Measurements from ENCODE around the gene GCSH.
"Not testable (repeated sequence)": the region's sequence is repeated elsewhere in the genome, so short reads cannot be mapped to it uniquely, and the experiment has no call there.

The GCSH gene

DNA sequence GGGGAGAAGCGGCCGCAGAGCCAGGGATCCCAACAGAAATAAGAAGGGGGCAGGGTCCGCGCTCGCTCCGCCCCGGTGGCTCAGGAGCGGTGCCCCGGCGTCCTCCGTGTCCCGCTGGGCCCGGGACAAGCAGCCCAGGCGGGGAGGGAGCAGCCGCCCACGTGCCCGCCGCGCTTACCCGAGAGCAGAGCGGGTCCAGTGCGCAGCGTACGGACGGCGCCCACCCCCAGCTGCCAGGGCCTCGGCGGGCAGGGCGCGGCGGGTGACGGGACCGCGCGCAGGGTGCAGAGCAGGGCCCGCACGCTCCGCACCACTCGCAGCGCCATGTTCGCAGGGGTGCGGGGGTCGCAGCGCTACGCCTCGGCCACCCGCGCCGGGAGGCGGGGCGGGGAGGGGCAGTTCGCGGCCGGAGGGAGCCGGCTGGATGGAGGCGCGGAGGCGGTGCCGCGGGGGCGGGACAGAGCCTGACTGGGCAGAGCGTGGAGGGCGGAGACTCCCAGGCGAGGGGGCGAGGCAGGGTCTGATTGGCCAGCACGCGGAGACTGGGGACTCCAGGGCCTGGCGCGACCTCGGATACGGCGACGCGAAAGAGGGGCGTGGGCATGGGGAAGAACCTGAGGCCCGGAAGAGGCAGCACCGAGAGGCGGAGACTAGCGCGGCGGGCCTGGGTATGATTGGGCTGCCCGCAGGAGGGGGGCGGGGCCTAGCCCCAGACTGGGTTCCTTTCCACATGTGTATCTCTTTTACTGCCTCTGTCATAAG, at the start of gene GCSH:
Gene GCSH (minus strand): TSS at position 443 of the 762 bp plus-strand sequence. CDS start 117 bp downstream, at position 326.
- DNase-seq (ENCODE audit: low read depth in 2 of 2), result peak; percentile 97 to 98

DNA sequence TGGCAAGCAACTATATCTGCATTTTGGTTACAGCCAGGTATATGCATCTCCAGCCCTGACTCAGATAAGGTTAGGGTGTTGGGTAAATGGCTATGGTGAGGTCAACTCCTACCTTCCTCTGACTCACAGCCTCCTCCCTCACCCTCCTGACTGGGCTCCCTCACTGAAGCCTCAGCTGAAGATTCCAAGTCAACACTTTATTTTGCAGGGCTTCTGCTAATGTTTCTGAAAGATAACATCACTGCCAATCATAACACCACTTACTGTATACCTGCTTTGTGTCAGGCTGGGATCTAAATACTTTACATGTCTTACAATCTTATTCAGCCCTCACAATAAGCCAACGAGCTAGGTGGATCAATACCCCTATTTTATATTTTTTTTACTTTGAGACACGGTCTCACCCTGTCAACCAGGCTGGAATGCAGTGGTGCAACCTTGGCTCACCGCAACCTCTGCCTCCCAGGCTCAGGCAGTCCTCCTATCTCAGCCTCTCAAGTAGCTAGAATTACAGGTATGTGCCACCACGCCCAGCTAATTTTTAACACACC, 47.8 kb upstream of the GCSH start:
- DNase-seq (ENCODE audit: low read depth in 2 of 2), result no peak

DNA sequence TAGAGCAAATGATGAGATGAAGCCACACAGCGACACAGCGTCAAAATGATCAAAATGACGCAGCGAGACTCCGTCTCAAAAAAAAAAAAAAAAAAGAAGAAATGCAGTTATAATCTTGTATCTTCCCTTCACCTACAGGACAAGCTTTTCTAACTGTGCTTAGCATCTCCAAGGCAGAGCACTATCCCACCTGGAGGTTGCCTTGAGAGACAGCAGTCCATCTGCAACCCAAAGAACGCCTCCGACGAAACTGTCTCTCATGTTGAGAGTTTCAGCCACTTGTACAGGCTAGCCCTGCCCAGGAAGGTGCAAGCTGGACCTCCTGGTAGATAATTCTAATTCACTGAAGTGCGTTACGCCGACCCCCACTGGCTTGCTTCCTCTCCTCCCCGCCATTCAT, 46.7 kb upstream of the GCSH start:
- no peak for DNase-seq (ENCODE audit: low read depth in 2 of 2)

DNA sequence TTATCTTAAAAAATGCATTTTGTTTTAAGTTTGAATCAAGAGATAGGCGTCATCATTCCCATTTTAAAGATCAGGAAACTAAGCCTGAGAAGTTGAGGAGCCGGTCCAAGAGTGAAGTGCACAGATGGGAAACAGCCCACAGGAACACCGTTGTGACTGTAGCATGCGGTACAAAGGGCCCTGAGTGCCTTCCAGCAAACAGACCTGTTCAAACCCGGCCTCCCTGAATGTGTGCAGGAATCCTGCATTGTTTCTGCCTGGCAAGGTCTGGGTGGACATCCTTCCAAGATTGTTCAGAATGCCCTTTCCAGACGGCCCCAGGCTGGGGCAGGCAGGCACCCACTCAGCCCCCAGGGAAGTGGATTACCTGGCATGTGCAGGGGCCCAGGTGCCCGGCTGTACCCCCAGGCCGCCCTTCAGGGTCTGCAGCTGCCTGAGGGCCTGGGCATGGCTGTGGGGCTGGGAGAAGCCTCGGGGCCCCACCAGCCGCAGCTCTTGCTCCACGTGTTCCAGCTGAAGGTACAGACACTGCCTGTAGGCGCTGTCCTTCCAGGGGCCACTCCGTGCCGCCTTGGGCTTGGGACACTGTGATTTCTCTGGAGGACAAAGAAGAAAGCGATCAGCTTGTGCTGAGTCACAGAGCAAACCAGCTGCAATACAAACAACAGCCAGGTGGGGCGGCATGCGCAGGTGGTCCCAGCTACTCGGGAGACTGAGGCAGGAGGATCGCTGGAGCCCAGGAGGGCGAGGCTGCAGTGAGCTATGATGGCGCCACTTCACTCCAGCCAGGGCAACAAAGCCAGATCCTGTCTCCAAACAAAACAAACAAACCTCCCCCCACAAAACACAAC, 45.0 kb upstream of the GCSH start:
- DNase-seq (ENCODE audit: low read depth in 2 of 2), result no peak

DNA sequence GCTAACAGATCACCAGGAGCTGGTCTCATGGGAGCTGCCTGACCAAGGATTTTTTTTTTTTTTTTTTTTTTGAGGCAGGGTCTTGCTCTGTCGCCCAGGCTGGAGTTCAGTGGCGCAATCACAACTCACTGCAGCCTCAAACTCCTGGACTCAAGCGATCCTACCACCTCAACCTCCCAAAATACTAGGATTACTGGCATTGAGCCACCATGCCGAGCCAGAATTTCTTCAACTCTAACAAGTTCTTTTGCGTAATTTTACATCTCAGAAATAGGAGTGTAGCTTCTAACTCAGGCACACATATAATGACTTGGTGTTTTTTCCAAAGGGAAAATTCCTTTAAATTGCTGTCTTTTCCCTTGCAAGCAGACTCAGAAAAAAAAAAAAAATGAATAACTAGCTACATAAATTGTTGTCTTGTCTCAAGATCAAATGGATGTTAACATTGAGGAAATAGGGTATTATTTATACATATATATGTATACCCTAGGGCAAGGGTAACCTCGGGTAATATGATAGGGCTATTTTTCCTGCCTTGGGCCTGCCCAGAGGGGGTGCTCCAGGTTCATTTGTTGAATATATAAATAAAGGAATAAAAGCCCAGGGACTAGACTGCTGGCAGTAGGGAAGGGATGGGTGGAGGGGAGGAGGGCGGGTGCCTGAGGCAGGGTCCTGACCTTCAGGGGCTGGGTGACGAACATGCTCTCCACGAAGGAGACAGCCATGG, 42.8 kb upstream of the GCSH start:
- DNase-seq (ENCODE audit: low read depth in 2 of 2), result no peak

DNA sequence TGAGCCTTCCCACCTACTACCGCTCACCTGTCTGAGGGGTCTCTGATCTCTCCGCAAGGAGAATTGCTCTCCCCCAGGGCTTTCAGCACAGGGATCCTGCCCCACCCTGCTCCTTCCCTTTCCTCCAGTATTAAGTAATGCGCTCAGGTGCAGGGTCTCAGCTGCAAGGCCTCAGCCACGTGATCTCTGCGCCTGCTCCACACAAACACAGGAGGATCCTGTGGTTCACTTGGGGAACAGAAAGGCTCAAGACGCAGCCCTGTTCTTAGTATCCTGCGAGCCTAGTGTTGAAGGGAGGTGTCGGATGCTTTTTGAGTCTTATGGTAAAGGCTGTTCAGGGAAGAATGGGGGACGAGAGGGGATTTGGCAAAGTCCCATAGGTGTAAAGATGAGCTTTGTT, 41.6 kb upstream of the GCSH start:
- DNase-seq (ENCODE audit: low read depth in 2 of 2), result no peak

DNA sequence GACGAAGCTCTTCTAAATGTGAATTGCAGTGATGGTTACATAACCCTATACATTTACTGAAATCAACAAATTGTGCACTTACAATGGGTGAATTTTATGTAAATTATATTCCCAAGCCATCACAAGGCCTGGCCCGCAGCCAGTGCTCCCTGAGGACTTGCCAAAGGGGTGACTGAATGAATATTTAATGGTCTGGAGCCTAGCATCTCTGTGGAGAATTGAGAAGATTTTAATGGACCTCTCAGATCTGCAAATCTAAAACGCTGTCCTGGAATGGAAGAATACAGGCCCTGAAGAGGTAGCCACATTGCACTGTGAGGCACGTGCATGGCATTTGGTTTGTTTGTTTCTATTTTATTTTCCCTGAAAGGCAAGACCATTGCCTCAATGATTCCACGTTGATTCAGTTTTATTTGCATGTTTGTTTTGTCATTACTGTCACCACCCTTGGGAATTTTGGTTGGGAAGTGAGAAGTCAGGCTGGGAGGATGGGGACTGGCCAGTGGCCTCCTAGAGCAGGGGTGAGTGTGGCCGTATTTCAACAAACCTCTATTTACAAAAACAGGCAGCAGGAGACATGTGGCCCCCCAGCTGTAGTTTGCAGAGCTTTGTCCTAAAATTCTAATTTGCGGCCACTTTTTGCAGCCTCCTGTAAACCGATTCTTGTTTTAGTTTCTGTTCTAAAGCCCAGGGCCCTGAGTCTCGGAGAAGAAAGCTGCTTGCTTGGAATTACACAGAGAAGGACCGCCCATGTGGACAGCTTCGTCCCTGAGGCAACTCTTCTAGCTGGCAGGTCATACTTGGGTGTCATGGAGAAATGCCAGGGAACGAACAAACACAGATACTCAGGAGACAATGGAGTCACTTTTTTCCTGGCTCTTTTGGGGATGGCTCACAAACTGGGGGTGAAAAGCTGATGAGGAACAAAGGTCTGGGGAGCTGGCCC, 40.5 kb upstream of the GCSH start:
- DNase-seq (ENCODE audit: low read depth in 2 of 2), result no peak

DNA sequence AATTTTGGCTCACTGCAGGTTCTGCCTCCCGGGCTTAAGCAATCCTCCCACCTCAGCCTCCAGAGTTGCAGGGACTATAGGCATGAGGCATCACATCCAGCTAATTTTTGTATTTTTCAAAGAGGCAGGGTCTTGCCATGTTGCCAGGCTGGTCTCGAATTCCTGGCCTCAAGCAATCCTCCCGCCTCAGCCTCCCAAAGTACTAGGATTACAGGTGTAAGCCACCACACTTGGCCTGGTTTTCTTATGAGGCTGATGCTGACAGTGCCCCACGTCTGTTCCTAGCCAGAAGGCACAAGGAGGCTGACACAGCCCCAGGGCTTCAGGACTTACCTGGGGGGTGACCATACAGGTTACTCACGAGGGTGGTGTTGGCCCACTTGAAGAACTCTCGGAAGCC, 33.9 kb upstream of the GCSH start:
- no peak for DNase-seq (ENCODE audit: low read depth in 2 of 2)

DNA sequence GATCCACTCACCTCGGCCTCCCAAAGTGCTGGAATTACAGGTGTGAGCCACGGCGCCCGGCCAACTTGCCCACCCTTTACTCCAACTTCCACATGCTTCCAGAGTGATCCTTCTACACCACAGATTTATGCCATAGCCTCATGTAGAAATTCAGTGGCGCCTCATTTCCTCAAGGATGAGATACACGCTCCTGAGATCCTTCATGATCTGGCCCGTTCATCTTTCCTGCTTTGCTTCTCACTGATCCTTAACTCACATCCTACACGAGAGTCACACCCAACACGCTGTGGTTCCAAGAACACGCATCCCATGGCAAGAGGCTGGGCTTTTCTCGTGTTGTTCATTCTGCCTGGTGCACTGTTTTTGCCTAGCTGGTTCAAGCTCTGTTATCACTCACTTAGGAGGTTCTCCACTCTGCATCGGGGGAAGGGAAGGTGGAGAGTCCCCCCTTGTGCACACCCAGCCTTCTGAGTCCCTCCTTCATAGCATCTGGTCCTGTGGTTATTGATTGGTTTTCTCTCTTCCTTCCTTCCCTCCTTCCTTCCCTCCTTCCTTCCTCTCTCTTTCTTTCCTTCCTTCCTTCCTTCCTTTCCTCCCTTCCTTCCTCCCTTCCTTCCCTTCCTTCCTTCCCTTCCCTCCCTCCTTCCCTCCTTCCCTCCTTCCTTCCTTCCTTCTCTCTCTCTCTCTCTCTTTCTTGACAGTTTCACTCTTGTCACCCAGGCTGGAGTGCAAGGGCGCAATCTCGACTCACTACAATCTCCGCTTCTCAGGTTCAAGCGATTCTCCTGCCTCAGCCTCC, 32.7 kb upstream of the GCSH start:
- no peak for DNase-seq (ENCODE audit: low read depth in 2 of 2)

DNA sequence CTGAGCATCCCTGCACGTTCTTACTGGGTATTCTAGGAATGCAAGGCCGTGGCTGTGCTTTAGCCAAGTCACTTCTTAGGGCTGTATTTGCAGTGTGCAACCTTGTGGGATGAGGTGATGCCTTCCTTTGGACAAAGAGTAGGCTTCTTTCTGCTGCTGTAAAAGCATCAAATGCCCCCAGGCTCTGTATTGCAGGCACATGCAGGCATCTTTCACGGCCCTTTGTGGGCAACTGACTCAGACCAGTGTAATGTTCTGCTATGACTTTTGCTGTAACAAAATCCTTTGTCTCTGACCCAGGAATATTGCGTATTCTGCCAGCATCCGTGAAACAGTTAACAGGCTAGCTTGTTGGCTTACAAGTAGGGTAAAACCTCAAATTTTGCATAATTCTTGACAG, 30.9 kb upstream of the GCSH start:
- DNase-seq (ENCODE audit: low read depth in 2 of 2), result no peak

DNA sequence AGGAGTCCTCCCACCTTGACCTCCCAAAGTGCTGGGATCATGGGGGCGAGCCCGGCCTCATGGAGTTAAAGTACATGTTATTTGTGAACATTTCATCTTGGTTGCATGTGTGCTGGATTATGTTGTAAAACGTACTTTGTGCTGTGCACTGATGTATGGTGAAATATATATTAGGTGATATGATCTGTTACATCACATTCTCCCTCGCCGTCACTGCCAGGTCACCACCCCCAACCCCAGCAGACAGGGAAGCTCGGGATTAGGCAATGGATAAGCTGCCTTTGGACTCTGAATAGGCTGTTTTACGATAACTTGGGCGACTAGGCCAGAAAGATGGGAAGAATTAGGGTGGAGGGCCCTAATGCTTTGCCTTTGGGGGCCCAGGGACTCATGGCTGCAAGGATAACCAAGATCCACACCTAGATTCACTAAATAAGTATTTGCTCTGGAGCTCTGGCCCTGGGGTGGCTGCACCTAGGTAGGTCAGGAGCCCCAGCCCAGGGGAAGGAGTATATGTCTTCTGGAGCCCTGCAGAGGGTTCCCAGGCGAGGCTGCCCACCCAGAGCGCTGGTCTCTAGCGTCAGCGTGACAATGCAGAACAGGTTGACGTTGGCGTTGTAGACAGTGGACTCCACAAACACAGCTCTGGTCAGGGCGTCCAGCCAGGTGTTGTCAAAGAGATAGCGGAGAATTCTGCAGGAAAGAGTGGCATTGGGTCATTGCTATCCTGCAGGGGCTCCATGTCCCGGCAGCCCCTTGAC, 27.1 kb upstream of the GCSH start:
- no peak for DNase-seq (ENCODE audit: low read depth in 2 of 2)

DNA sequence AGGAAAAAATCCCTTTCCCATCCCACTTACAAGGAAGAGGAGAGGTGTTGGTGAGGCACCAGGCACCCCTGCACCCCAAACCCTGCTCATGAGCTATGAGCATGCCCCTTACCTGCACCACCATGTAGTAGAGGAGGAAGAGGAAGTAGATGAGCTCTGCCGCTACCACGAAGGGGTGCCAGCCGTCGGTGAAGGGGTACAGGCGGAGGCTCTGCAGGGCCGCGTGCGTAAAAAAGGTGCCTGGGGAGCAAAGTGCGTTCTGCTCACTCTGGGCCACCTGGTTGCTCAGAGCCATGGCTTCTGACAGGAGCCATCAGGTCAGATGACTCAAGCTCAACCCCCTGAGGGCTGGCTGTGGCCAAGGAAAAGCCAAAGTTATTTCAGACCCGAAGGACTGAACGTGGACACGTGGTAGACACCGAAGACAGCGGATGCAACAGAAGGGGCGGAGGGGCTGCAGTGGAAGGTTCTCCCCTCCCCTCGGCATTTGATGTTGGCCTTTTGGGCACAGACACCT, 25.3 kb upstream of the GCSH start:
- no peak for DNase-seq (ENCODE audit: low read depth in 2 of 2)

DNA sequence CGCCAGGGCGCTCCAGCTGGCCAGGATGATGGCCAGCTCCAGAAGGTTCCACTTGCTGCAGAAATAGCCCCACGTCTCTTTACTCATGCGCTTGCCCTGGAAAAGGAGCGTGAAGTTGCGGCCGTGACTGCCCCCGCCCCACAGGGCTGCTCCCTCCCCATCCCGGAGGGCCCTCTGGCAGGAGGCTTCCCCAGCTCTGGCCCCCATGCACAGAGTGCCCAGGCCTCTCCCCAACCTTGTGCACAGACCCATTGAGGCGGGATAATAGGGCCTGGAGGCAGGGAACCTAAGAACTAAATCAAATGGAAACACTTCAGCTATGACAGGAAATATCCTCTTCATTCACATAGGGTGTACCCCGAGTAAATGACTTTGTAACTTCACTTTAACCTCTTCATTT, 21.2 kb upstream of the GCSH start:
- no peak for DNase-seq (ENCODE audit: low read depth in 2 of 2)

DNA sequence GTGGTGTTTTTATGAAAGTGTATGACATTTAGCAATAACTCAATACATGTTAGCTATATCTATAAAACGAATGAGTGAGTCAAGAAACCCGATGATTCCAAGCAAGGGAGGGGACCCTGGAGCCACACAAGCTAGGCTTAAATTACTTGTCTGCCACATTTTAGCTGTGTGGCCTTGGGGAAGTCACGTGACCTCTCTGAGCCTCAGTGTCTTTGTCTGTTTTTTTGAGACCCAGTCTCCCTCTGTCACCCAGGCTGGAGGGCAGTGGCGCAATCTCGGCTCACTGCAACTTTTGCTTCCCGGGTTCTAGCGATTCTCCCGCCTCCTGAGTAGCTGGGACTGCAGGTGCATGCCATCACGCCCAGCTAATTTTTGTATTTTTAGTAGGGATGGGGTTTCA, 20.1 kb upstream of the GCSH start:
- no peak for DNase-seq (ENCODE audit: low read depth in 2 of 2)

DNA sequence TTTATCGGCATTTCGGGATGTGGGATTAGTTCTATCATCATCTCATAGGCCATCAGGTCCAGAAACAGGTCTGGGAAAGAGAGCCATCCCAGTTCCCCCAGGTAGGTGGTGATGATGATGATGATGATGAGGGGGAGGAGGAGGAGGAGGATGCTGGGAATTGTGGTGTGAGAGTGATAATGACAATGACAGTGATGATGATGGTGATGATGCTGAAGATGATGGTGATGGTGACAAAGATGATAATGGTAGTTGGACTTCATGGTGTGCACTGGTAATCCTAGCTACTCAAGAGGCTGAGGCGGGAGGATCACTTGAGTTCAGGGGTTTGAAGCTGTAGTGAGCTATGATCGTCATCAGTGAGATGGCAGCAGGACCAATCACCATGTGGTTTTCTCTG, 16.3 kb upstream of the GCSH start:
- no peak for DNase-seq (ENCODE audit: low read depth in 2 of 2)

DNA sequence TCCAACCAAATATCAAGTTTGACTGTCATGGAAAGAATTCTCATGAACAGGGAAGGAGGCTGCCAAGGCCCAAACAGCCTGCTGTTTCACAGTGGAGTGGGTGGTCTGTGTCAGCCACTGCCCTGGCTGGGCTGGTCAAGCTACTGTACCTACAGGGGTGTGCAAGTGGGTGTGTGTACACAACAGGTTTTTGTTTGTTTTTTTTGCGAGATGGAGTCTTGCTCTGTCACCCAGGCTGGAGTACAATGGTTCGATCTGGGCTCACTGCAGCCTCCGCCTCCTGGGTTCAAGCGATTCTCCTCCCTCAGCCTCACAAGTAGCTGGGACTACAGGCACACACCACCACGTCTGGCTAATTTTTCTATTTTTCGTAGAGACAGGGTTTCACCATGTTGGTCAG, 13.1 kb upstream of the GCSH start:
- not testable (repeated sequence) for DNase-seq (ENCODE audit: low read depth in 2 of 2)

DNA sequence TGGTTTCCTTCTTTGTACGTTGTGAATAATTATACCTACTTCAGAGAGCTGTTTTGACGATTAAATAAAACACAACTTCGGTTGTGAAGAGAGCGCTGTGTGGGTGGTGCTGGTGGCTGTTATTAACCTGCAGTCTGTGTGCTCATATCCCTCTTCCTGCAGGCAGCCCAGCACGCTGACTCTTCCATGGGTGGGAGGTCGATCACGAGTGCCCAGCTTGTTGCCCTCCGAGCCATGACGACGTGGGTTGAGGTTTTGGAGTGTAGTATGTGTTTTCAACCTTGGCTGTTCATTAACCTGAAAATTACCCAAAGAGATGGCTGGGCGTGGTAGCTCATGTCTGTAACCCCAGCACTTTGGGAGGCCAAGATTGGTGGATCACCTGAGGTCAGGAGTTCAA, 11.3 kb upstream of the GCSH start:
- DNase-seq (ENCODE audit: low read depth in 2 of 2), result no peak

DNA sequence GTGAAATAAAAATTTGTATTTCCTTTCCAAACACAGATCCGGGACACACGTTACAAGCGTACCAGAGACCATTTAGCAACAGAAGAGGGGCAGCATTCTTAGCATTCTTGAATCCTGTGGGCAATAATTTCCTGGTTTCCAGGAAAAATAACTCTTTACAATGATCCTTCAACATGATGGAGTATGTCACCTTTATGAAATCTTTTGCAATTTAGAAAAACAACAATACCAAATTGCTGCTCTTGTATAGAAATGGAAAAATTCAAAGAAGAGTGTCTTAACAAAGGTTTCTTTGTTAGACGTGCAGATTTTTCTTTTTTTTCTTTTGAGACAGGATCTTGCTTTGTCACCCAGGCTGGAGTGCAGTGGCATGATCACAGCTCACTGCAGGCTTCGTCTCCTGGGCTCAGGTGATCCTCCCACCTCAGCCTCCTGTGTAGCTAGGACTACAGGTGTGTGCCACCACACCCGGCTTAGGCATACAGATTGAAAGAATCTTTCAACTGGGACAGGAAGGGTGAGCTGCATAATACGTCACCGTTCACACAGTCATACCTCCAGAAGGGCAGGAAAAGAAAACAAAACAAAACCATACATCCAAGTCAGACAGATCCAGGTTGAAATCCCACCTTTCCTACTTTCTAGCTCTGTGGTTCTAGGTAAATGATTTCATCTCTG, 10.8 kb upstream of the GCSH start:
- DNase-seq (ENCODE audit: low read depth in 2 of 2), result no peak

DNA sequence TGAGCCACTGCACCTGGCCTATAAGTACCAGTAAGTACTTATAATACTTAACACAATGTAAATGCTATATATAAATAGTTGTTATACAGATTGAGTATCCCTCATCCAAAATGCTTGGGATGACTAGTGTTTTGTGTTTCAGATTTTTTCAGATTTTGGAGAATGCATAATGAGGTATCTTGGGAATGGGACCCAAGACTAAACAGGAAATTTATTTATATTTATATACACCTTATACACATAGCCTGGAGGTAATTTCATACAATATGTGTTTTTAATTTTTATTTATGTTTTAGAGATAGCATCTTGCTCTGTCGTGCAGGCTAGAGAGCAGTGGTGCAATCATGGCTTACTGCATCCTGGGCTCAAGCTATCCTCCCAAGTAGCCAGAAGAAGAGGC, 9.8 kb upstream of the GCSH start:
- no peak for DNase-seq (ENCODE audit: low read depth in 2 of 2)

Data from stimulated activated CD8-positive, alpha-beta memory T cell treated with anti-CD3 and anti-CD28 coated beads, Interleukin-15, amount 100 ng/mL, for 4 hours (primary cell).